WTC11 (cell line): ENCODE data around the gene UGT1A5. TPM values are rescaled to one million over a fixed set of nuclear protein-coding genes. Genes with fewer than 3 reads are reported as not detected.

Experiments
- ATAC-seq: fragments of 200-7000 bp; cut with Tn5 transposase; 2 replicates; pipeline ENCODE4 v1.10.0; 2021; ENCODE audit warnings: mild to moderate bottlenecking, moderate library complexity
- CTCF ChIA-PET: fragments of 300-600 bp; sonication (Branson Sonifier 250); formaldehyde crosslinking; loops from one replicate; lab custom pipeline; 2021; ENCODE audit warnings: antibody characterized with exemption; lab: Charles Lee
- POLR2A ChIA-PET: fragments of 350-600 bp; sonication (Branson Sonifier 250); formaldehyde crosslinking; loops from one replicate; lab custom pipeline; 2021; ENCODE audit warnings: antibody characterized with exemption; lab: Charles Lee
- DNase-seq: peaks from one replicate; pipeline ENCODE4 v3.0.0; 2021; ENCODE audit warnings: low spot score
- H3K27ac Mint-ChIP-seq: 2 replicates; pipeline ENCODE4 v1.8.0; 2021; ENCODE audit warnings: mixed read lengths
- H3K27me3 Mint-ChIP-seq: 2 replicates; pipeline ENCODE4 v1.8.0; 2021; ENCODE audit warnings: low read depth, mild to moderate bottlenecking, moderate library complexity, mixed read lengths
- H3K36me3 Mint-ChIP-seq: 2 replicates; pipeline ENCODE4 v1.8.0; 2021; ENCODE audit warnings: mixed read lengths
- H3K4me1 Mint-ChIP-seq: 2 replicates; pipeline ENCODE4 v1.8.0; 2022; ENCODE audit warnings: mixed read lengths
- H3K4me3 Mint-ChIP-seq: 2 replicates; pipeline ENCODE4 v1.8.0; 2021; ENCODE audit warnings: mild to moderate bottlenecking, moderate library complexity, mixed read lengths
- H3K9me3 Mint-ChIP-seq: 2 replicates; pipeline ENCODE4 v1.8.0; 2021; ENCODE audit warnings: mixed read lengths
- ATF6 ChIP-seq: sonication (generic); formaldehyde crosslinking; IDR thresholded peaks from 2 replicates; pipeline ENCODE4 v1.8.1; 2023; ENCODE audit warnings: mild to moderate bottlenecking, missing genetic modification reagents
- CTCF ChIP-seq: fragments of 200-600 bp; IDR thresholded peaks from 2 replicates; pipeline ENCODE4 v1.8.0; 2022; ENCODE audit warnings: antibody characterized with exemption
- ELF4 ChIP-seq: sonication (generic); formaldehyde crosslinking; IDR thresholded peaks from 2 replicates; pipeline ENCODE4 v1.8.1; 2022; ENCODE audit warnings: low read depth, mild to moderate bottlenecking, moderate library complexity, missing genetic modification reagents
- ETV6 ChIP-seq: sonication (generic); formaldehyde crosslinking; IDR thresholded peaks from 2 replicates; pipeline ENCODE4 v1.8.1; 2022; ENCODE audit warnings: mild to moderate bottlenecking, missing genetic modification reagents
- FOXJ3 ChIP-seq: sonication (generic); formaldehyde crosslinking; IDR thresholded peaks from 2 replicates; pipeline ENCODE4 v1.9.0; 2021; ENCODE audit warnings: missing genetic modification reagents, mild to moderate bottlenecking, borderline replicate concordance
- FOXK1 ChIP-seq: sonication (generic); formaldehyde crosslinking; IDR thresholded peaks from 2 replicates; pipeline ENCODE4 v1.8.0; 2022; ENCODE audit warnings: mild to moderate bottlenecking, moderate library complexity, missing genetic modification reagents
- FOXP1 ChIP-seq: sonication (generic); formaldehyde crosslinking; IDR thresholded peaks from 2 replicates; pipeline ENCODE4 v1.8.0; 2022; ENCODE audit warnings: missing genetic modification reagents, mild to moderate bottlenecking, moderate library complexity, borderline replicate concordance
- GABPB1 ChIP-seq: sonication (generic); formaldehyde crosslinking; IDR thresholded peaks from 2 replicates; pipeline ENCODE4 v1.8.1; 2023; ENCODE audit warnings: mild to moderate bottlenecking, missing genetic modification reagents
- GRHL2 ChIP-seq: fragments of 250-450 bp; sonication (Bioruptor Pico); IDR thresholded peaks from 2 replicates; pipeline ENCODE4 v1.8.0; 2022; ENCODE audit warnings: mild to moderate bottlenecking, moderate library complexity; ENCODE audit not compliant: insufficient replicate concordance, severe bottlenecking
- GTF2I ChIP-seq: fragments of 250-450 bp; sonication (Bioruptor Pico); conservative IDR thresholded peaks from 2 replicates; pipeline ENCODE4 v1.4.0; 2021; ENCODE audit warnings: mild to moderate bottlenecking
- HMGA2 ChIP-seq: fragments of 250-450 bp; sonication (Bioruptor Pico); IDR thresholded peaks from 2 replicates; pipeline ENCODE4 v1.4.0; 2021; ENCODE audit warnings: mild to moderate bottlenecking, moderate library complexity
- MXD4 ChIP-seq: fragments of 250-450 bp; sonication (Bioruptor Pico); IDR thresholded peaks from 2 replicates; pipeline ENCODE4 v1.8.0; 2021; ENCODE audit warnings: mild to moderate bottlenecking, moderate library complexity, borderline replicate concordance
- NFE2L1 ChIP-seq: sonication (generic); formaldehyde crosslinking; IDR thresholded peaks from 2 replicates; pipeline ENCODE4 v1.8.1; 2023; ENCODE audit warnings: missing genetic modification reagents
- NFYB ChIP-seq: sonication (generic); formaldehyde crosslinking; conservative IDR thresholded peaks from 2 replicates; pipeline ENCODE4 v1.8.0; 2022; ENCODE audit warnings: low read depth, missing genetic modification reagents
- NR3C1 ChIP-seq: sonication (generic); formaldehyde crosslinking; conservative IDR thresholded peaks from 2 replicates; pipeline ENCODE4 v1.8.1; 2023; ENCODE audit warnings: low read depth, mild to moderate bottlenecking, missing genetic modification reagents
- PRRX2 ChIP-seq: fragments of 250-450 bp; sonication (Bioruptor Pico); IDR thresholded peaks from 2 replicates; pipeline ENCODE4 v1.8.0; 2021; ENCODE audit warnings: mild to moderate bottlenecking
- RELA ChIP-seq: sonication (generic); formaldehyde crosslinking; IDR thresholded peaks from 2 replicates; pipeline ENCODE4 v1.8.1; 2022; ENCODE audit warnings: missing genetic modification reagents, mild to moderate bottlenecking, borderline replicate concordance
- SOX15 ChIP-seq: fragments of 250-450 bp; sonication (Bioruptor Pico); IDR thresholded peaks from 2 replicates; pipeline ENCODE4 v1.9.0; 2021; ENCODE audit warnings: mild to moderate bottlenecking
- SP1 ChIP-seq: sonication (generic); formaldehyde crosslinking; conservative IDR thresholded peaks from 2 replicates; pipeline ENCODE4 v1.8.1; 2022; ENCODE audit warnings: missing genetic modification reagents
- TCF7 ChIP-seq: sonication (generic); formaldehyde crosslinking; IDR thresholded peaks from 2 replicates; pipeline ENCODE4 v1.8.0; 2022; ENCODE audit warnings: mild to moderate bottlenecking, low read depth, missing genetic modification reagents, moderate library complexity
- ZNF219 ChIP-seq: sonication (generic); formaldehyde crosslinking; IDR thresholded peaks from 2 replicates; pipeline ENCODE4 v1.8.0; 2023; ENCODE audit warnings: missing genetic modification reagents, mild to moderate bottlenecking, borderline replicate concordance
- ZNF263 ChIP-seq: sonication (generic); formaldehyde crosslinking; IDR thresholded peaks from 2 replicates; pipeline ENCODE4 v1.8.1; 2022; ENCODE audit warnings: low read depth, mild to moderate bottlenecking, moderate library complexity, missing genetic modification reagents
- ZNF281 ChIP-seq: sonication (generic); formaldehyde crosslinking; IDR thresholded peaks from 2 replicates; pipeline ENCODE4 v1.8.0; 2023; ENCODE audit warnings: mild to moderate bottlenecking, missing genetic modification reagents
- ZNF396 ChIP-seq: fragments of 250-450 bp; sonication (Bioruptor Pico); IDR thresholded peaks from 2 replicates; pipeline ENCODE4 v1.8.0; 2021; ENCODE audit warnings: mild to moderate bottlenecking, moderate library complexity, borderline replicate concordance
- ZNF512 ChIP-seq: sonication (generic); formaldehyde crosslinking; IDR thresholded peaks from 2 replicates; pipeline ENCODE4 v1.8.1; 2022; ENCODE audit warnings: missing genetic modification reagents, borderline replicate concordance
- ZNF671 ChIP-seq: fragments of 250-450 bp; sonication (Bioruptor Pico); IDR thresholded peaks from 2 replicates; pipeline ENCODE4 v1.8.0; 2021; ENCODE audit warnings: mild to moderate bottlenecking
- total RNA-seq: library from RNA; stranded (reverse); gene quantifications from 3 replicates; pipeline ENCODE4 v1.2.3, GENCODE V29; 2021

UGT1A5 gene
- total RNA-seq, 1 experiment from 2014 or later = not detected

- ATAC-seq = no peak
- no peak for TF ChIP-seq ZNF219
- TF ChIP-seq TCF7 (CRISPR knock-in tag) = no peak
- TF ChIP-seq GTF2I (CRISPR knock-in tag) = no peak
- no peak for TF ChIP-seq FOXJ3 (CRISPR knock-in tag)
- no peak for TF ChIP-seq SP1 (CRISPR knock-in tag)
- no peak for TF ChIP-seq NFYB
- no peak for TF ChIP-seq HMGA2 (CRISPR knock-in tag)
- TF ChIP-seq RELA (CRISPR knock-in tag) = no peak
- TF ChIP-seq FOXP1 (CRISPR knock-in tag) = no peak
- no peak for TF ChIP-seq MXD4 (CRISPR knock-in tag)
- TF ChIP-seq SOX15 (CRISPR knock-in tag) = no peak
- no peak for TF ChIP-seq ZNF512 (CRISPR knock-in tag)
- TF ChIP-seq ATF6 (CRISPR knock-in tag) = no peak
- TF ChIP-seq GABPB1 (CRISPR knock-in tag) = no peak
- TF ChIP-seq ZNF263 = no peak
- H3K4me3 Mint-ChIP-seq = no peak overlapping the region
- peaks cover 3% of the 10 kb centered on the region for H3K4me1 Mint-ChIP-seq
- H3K27me3 Mint-ChIP-seq = no peaks in the 10 kb centered on the region; the same call in 1 of the 2 replicates
- POLR2A ChIA-PET = no interaction called here
- H3K9me3 Mint-ChIP-seq = peaks cover 24% of the 10 kb centered on the region
- H3K27ac Mint-ChIP-seq = no peak overlapping the region
- DNase-seq = no peak
- CTCF ChIA-PET = no interaction called here
- peaks cover 8% of the 10 kb centered on the region for H3K36me3 Mint-ChIP-seq
These were observed 59.4 kb downstream of the UGT1A5 start for GRCh38 chr2:233772153-233772552.

GRCh38 chr2:233772583-233772982 lies 59.9 kb downstream of the UGT1A5 start:
- peaks cover 27% of the 10 kb centered on the region for H3K9me3 Mint-ChIP-seq
- no peak for TF ChIP-seq ETV6
- TF ChIP-seq GABPB1 (CRISPR knock-in tag) = no peak
- TF ChIP-seq CTCF = no peak
- no peak for TF ChIP-seq MXD4 (CRISPR knock-in tag)
- no peak for TF ChIP-seq NFE2L1 (CRISPR knock-in tag)
- TF ChIP-seq ZNF281 (CRISPR knock-in tag) = no peak
- no peak for TF ChIP-seq ELF4 (CRISPR knock-in tag)
- no peak for TF ChIP-seq FOXK1 (CRISPR knock-in tag)
- no peak for TF ChIP-seq NR3C1 (CRISPR knock-in tag)
- no peak for TF ChIP-seq ZNF671 (CRISPR knock-in tag)
- TF ChIP-seq ZNF219 = no peak
- no peak for TF ChIP-seq GRHL2 (CRISPR knock-in tag)
- TF ChIP-seq FOXP1 (CRISPR knock-in tag) = no peak
- no peak for TF ChIP-seq PRRX2
- TF ChIP-seq ZNF396 (CRISPR knock-in tag) = no peak
- TF ChIP-seq, all 79 proteins: peak for 0
- POLR2A ChIA-PET = no interaction called here
- H3K27me3 Mint-ChIP-seq = no peaks in the 10 kb centered on the region; the same call in 1 of the 2 replicates
- DNase-seq (no peak), ATAC-seq (no peak)
- no peak overlapping the region for H3K4me3 Mint-ChIP-seq
- peaks cover 8% of the 10 kb centered on the region for H3K36me3 Mint-ChIP-seq
- CTCF ChIA-PET = no interaction called here
- peaks cover 3% of the 10 kb centered on the region for H3K4me1 Mint-ChIP-seq
- no peak overlapping the region for H3K27ac Mint-ChIP-seq
